Measurements from ENCODE around the gene SHANK3.
A peak's percentile ranks its signal among the peaks of the same experiment; 100 is the strongest.

The SHANK3 gene

DNA sequence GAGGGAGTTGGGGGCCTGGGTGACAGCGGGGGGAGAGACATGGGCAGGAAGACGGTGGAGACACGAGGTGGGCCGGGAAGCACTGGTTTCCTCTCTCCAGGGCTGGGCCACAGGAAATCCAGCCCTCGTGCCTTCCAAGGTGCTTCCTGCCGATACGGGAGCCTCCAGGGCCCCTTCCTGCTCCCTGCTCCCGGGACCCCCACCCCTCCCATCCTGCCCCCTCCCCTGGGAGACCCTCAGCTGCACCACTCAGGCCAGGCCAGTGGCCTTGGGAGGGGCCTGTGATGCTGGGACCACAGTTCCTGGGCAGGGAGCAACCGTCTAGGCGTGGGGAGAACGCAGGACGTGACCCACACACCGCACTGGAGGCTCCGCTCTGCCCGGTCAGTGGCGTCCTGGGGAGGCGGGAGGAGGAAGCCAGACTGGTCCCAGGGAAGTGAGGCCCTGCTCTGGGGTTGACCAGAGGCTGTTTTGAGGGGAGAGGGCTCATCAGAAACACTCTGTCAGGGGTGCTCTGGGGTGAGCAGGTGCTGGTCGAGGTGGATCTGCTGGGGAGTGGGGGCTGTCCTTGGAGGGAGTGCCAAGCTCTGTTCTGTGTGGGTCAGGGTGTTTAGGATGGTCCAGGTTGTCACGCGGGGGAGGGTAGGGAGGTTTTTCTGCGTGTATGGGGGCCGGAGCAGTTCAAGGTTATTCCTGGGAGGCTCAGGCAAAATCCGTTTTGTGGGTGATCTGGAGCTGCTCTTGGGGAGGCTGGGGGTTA is at the start of gene SHANK3:
Gene SHANK3, plus strand, starts transcription at position 353 of the 760 bp plus-strand sequence.
- H3K36me3 ChIP-seq, result no peaks in the 10 kb centered on the region
- no peak within 1 kb of the TSS for H3K4me3 ChIP-seq (ENCODE audit: low read depth in 1 of 2, low read length in 1 of 2)
- H3K9me3 ChIP-seq, result no peaks in the 10 kb centered on the region
- H3K27me3 ChIP-seq, result peaks cover 81% of the 10 kb centered on the region
- H3K27ac ChIP-seq, result no peak within 1 kb of the TSS
- peaks cover 0 to 6% of the 10 kb centered on the region in 2 experiments for H3K4me1 ChIP-seq (ENCODE audit: control insufficient read depth in 1 of 2, insufficient read depth in 1 of 2, low read depth in 1 of 2, low read length in 1 of 2)
- TF ChIP-seq CTCF (IDR thresholded peaks at IDR 0.05), result no peak

DNA sequence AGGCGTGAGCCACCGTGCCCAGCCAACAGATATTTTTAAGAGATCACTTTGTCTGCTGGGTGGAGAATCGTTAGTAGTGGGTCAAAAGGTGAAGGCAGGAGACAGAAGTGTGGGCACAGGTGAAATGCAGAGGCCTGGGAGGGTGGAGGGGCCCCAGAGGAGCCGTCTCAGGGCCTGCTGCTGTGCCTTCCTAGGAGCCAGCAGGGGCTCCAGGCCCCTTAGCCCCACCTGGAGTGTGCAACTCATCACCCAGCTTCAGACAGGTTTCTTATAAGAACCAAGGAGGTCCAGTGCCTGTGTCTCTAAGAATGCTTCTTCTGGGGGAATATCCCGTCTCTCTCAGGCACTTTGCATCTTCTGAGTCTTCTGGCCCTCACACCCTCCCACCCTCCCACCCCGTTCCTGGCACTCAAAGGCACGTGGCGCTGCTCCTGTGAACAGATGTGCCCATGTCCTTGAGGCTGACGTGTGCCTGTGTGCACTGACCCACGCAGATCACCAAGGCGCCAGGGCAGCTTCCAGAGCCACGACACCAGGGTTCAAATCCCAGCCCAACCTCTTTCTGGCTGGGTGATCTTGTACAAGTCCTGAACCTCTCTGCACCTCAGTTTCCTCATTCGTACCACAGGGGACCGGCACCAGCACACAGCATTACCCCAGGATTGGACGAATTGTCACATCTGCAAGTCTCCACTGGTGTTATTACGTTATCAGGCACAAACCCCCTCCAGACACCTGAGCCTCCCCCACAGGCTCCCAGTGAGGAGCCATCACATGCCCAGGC is 48.1 kb upstream of the SHANK3 start:
- Histone ChIP-seq H3K9me3 (no peaks in the 10 kb centered on the region), H3K36me3 (peaks cover 29% of the 10 kb centered on the region), H3K4me3 (ENCODE audit: low read depth in 1 of 2, low read length in 1 of 2) (no peak overlapping the region), H3K4me1 (ENCODE audit: control insufficient read depth in 1 of 2, insufficient read depth in 1 of 2, low read depth in 1 of 2, low read length in 1 of 2) (peaks cover 60 to 61% of the 10 kb centered on the region in 2 experiments), H3K27me3 (peaks cover 5% of the 10 kb centered on the region), H3K27ac (peak overlapping the region; percentile 23)
- TF ChIP-seq CTCF (IDR thresholded peaks at IDR 0.05), result no peak

- Histone ChIP-seq H3K4me3 (ENCODE audit: low read depth in 1 of 2, low read length in 1 of 2) (no peak overlapping the region), H3K36me3 (peaks cover 29% of the 10 kb centered on the region), H3K27me3 (no peaks in the 10 kb centered on the region), H3K4me1 (ENCODE audit: control insufficient read depth in 1 of 2, insufficient read depth in 1 of 2, low read depth in 1 of 2, low read length in 1 of 2) (peaks cover 56 to 57% of the 10 kb centered on the region in 2 experiments), H3K9me3 (no peaks in the 10 kb centered on the region), H3K27ac (no peak overlapping the region)
- TF ChIP-seq CTCF (IDR thresholded peaks at IDR 0.05), result no peak
Observed at GRCh38 chr22:50625131-50625567, 47.5 kb upstream of the SHANK3 start.

- Histone ChIP-seq H3K27ac (peak overlapping the region; percentile 3), H3K27me3 (no peaks in the 10 kb centered on the region), H3K4me3 (ENCODE audit: low read depth in 1 of 2, low read length in 1 of 2) (no peak overlapping the region), H3K4me1 (ENCODE audit: control insufficient read depth in 1 of 2, insufficient read depth in 1 of 2, low read depth in 1 of 2, low read length in 1 of 2) (peaks cover 50 to 51% of the 10 kb centered on the region in 2 experiments), H3K36me3 (peaks cover 29% of the 10 kb centered on the region), H3K9me3 (no peaks in the 10 kb centered on the region)
- no peak for TF ChIP-seq CTCF (IDR thresholded peaks at IDR 0.05)
Observed at GRCh38 chr22:50625568-50626313, 46.9 kb upstream of the SHANK3 start.

- peaks cover 29% of the 10 kb centered on the region for H3K36me3 ChIP-seq
- H3K9me3 ChIP-seq, result no peaks in the 10 kb centered on the region
- H3K27ac ChIP-seq, result peak overlapping the region; percentile 3
- no peak for TF ChIP-seq CTCF (IDR thresholded peaks at IDR 0.05)
- H3K4me1 ChIP-seq (ENCODE audit: control insufficient read depth in 1 of 2, insufficient read depth in 1 of 2, low read depth in 1 of 2, low read length in 1 of 2), result peaks cover 44% of the 10 kb centered on the region in 2 experiments
- H3K27me3 ChIP-seq, result no peaks in the 10 kb centered on the region
- H3K4me3 ChIP-seq (ENCODE audit: low read depth in 1 of 2, low read length in 1 of 2), result no peak overlapping the region
Observed at GRCh38 chr22:50626314-50626849, 46.2 kb upstream of the SHANK3 start.

Data from neutrophil (primary cell).